ENCODE measurements around the gene DNAH17.

GRCh38 chr17:78514521-78514920 is 62.7 kb downstream of the DNAH17 start:
- TF ChIP-seq EZH2 (IDR thresholded peaks at IDR 0.05; ENCODE audit: insufficient read depth, poor library complexity, severe bottlenecking) (no peak), EZH2phosphoT487 (IDR thresholded peaks at IDR 0.05; ENCODE audit: insufficient read depth, low read depth) (no peak)
